Left ventricle myocardium superior (tissue), 1 donor: ENCODE measurements around the gene MUC4. TPM values are rescaled to one million over a fixed set of nuclear protein-coding genes. Genes with fewer than 3 reads are reported as not detected.
"Not testable (repeated sequence)": the region's sequence is repeated elsewhere in the genome, so short reads cannot be mapped to it uniquely, and the experiment has no call there.

Source experiments
- ATAC-seq: fragments of 200-7000 bp; cut with Tn5 transposase; one replicate; pipeline ENCODE4 v1.9.1; 2020; ENCODE audit warnings: mild to moderate bottlenecking, moderate library complexity
- DNase-seq: peaks from one replicate; pipeline ENCODE4 v3.0.0-alpha.2; 2020
- intact Hi-C: fragments of 100-400 bp; cut with micrococcal nuclease; formaldehyde crosslinking; loops from one replicate; pipeline ENCODE4 v1.11.0; 2022
- total RNA-seq: library from RNA; stranded (reverse); fragmentation: NEBNext Ultra II Directional; extraction: Animal tissue kit (Norgen Biotek cat#: 25700); gene quantifications from one replicate; pipeline ENCODE4 v1.2.1, GENCODE V29; 2021
- donor health status: DM: no; HTN: yes; CAD: no; lungs with severe emphysema.

Gene MUC4
- total RNA-seq, 1 donor from 2014 or later = not detected

DNA sequence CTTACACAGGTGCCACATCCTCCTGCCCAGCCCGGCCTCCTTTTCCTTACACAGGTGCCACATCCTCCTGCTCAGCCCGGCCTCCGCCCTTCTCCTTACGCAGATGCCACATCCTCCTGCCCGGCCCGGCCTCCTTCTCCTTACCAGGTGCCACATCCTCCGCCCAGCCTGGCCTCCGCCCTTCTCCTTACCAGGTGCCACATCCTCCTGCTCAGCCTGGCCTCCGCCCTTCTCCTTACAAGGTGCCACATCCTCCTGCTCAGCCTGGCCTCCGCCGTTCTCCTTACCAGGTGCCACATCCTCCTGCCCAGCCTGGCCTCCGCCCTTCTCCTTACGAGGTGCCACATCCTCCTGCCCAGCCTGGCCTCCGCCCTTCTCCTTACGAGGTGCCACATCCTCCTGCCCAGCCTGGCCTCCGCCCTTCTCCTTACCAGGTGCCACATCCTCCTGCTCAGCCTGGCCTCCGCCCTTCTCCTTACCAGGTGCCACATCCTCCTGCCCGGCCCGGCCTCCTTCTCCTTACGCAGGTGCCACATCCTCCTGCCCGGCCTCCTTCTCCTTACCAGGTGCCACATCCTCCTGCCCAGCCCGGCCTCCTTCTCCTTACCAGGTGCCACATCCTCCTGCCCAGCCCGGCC is 4.7 kb upstream of the MUC4 start:
- ATAC-seq, intact Hi-C loops, DNase-seq: not testable (repeated sequence)

GRCh38 chr3:195815169-195815771 is 3.5 kb upstream of the MUC4 start:
- DNase-seq (no peak), ATAC-seq (no peak)
- intact Hi-C loops = no loop called here

DNA sequence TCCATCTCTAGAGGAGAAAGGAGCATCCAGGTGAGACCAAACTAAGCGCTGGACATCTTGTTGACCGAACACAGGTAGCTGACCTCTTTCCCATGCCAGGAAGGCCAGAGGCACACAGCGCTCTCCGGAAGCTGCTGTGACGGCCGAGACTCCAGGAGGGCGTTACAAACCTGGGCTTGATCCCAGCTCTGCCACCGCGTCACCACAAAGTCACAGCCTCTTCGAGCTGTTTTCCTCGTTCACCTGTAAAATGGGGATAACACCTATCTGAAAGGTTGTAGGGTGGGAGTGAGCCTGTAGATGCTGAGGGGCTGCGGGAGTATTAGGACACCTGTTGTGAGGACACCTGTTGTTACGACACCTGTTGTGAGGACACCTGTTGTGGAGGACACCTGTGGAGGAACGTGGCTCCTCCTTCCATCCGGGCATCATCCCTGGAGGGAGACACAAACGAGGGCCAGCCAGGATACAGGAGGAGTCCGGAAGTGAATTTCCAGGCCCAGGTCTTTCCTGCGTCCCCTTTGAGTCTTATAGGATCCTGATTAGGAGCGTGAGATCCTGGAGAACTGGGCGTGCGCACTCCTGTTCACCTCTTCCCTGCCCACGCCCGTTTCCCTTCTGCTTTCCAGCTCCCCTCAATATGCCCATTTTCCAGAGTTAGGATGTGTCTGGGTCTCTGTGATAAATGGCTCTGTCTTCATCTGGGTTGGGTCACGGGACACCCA is 2.3 kb upstream of the MUC4 start:
- intact Hi-C loops = no loop called here
- no peak for ATAC-seq
- no peak for DNase-seq

GRCh38 chr3:195812366-195812765 is 637 bp upstream of the MUC4 start:
- DNase-seq (no peak), ATAC-seq (no peak)
- intact Hi-C loops = no loop called here

DNA sequence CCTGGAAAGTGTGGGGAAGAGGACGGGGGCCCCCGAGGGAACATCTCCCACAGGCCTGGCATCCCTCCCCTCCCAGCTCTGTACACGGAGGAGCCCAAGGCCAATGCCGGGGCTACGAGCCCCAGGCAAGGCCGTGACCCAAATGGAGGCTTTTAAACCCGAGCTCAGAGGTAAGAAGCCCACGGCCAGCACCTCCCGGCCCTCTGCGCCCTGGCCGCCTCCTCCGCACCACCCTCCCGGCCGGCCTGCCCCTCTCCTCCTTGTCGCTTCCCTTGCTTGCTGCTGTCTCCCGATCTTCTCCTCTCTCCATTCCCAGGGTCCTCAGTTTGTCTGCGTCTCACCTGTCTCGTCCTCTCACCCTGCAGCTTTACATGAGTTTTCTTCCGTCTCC is 1.3 kb downstream of the MUC4 start:
- ATAC-seq = no peak
- intact Hi-C loops = no loop called here
- no peak for DNase-seq

DNA sequence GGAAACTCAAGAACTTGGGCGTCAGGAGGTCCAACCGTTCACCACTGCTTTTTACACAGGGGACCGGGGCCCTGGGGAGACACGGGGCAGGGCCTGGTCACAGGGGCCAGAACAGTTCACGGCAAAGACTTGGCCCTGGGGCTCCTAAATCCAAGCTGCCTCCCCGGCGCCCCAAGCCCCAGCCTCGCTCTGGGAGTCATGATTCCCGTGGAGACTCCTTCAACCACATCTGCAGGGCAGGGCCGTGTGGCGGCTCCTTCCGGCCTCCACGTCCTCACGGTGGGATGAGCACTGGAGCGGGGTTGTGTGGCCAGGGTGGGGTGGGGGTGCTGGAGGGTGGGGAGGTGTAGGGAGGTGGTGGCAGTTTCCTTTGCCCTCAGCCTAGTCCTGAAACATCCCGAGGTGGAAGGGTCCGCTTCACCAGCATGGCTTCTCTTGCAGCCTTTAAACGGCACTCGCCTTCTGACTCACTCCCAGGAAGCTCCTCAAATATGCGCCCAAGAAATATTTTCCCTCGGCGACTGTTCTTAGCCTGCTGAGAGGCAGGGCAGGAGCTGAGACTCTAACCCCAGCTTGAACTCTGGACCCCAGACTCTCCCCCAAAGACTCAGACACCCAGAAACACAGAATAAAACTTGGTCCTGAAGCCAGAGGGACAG is 1.8 kb downstream of the MUC4 start:
- intact Hi-C loops = no loop called here
- DNase-seq = no peak
- ATAC-seq = no peak

DNA sequence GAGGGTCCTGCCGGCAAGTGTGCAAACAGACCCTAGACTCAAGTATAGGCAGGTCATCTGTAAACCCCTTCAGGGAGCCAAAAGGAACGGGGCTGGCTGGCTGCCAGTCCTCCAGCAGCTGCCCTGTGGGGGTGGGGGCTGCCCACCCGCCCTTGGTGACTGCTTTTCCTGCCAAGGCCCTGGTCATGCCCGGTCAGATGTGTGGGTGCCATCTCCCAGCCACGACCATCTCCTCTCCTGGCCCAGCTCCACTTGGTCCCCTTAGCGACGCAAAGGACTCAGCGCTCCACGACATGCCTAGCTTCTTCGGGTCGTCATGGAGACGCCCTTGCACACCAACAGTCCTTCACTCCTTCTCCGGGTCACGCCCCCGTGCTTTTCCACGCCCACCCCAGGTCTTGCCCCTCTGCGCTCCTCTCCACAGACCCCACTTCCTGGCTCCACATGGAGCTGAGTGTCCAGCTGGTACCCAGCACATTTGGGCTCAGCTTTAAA is 2.4 kb downstream of the MUC4 start:
- ATAC-seq = no peak
- intact Hi-C loops = no loop called here
- no peak for DNase-seq

DNA sequence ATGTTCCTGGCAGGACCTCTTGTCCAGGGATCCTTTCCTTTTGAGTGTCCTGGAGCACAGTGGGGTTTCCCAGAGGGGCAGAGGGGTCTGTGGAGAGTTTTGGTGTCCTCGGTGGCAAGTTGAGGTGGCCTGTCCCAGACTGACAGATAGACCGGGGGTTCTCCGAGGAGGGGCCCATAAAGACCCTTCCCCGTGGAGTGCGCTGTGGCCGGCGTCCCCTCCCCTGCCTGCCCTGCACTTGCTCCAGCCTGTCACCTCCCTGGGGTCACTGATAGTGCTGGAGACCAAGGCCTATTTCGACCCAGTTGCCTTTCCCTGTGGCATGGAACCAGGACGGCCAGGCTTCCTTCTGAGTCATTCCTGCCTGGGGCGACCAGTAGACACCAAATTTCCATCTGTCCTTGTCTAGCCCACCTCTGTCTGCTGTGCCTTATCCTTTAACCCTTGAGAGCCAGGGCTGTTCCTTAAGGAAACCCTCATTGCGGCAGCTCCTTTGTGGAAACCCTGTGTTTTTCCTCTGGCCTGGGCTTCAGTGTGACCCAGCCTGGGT is 2.9 kb downstream of the MUC4 start:
- intact Hi-C loops = no loop called here
- DNase-seq = no peak
- no peak for ATAC-seq

DNA sequence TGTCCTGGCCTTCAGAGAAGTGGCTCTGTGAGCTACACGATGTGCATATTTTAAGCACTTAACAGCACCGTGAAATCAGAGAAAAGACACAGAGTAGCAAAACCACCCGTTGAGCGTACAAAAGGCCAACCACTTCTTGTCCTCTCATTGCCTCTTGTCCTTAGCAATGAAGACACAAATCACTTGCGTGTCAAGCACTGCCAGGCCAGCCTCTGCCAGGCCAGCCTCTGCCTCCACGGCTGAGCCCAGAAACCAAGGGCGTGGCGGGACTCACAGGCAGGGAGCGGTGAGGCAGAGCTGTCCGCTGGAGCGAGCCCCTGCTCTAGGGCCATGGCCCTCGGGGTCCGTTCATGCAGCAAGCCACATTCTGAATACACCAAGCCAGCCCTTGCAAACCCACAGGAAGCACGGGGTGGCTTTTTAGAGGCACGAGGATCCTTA is 4.0 kb downstream of the MUC4 start:
- DNase-seq (no peak), ATAC-seq (no peak)
- intact Hi-C loops = no loop called here

- intact Hi-C loops = no loop called here
- ATAC-seq (no peak), DNase-seq (no peak)
These were observed 4.9 kb downstream of the MUC4 start for GRCh38 chr3:195806916-195807231.

DNA sequence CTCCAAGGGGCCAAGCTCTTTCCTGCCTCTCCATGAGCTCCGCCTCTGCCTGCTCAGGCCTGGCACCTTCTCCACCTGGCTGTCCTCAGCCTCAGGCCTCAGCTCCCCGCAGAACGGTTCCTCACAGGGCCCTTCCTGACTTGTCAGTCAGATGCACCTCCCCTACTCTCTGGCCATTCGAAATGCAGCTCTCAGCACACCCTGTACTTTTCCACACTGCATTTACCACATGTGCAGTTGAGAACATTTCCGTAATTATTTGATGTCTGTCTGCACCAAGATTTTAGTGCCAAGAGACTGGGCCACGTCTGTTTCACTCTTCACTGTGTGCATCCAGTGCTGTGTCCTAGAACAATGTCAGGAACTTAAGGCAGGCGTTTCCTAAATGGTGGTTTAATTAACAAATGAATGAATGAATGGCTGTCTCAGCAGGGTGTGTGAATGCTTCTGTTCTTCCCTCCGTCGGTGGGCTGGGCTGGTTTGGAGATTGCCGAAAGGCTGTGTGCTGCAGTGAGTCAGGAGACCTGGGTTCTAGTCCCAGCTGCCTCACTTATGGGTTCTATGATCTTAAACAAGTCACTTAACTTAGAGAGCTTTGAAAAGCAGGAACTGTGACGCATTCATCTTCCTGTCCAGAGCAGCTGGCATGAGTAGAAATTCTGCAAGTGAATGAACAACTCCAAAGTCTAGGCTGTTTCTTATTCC is 5.4 kb downstream of the MUC4 start:
- intact Hi-C loops = no loop called here
- no peak for DNase-seq
- peak; percentile 35 for ATAC-seq

GRCh38 chr3:195805588-195805987 is 6.1 kb downstream of the MUC4 start:
- intact Hi-C loops, ATAC-seq, DNase-seq: not testable (repeated sequence)

GRCh38 chr3:195805181-195805580 is 6.5 kb downstream of the MUC4 start:
- no peak for DNase-seq
- no peak for ATAC-seq
- intact Hi-C loops = no loop called here

GRCh38 chr3:195803289-195803908 is 8.3 kb downstream of the MUC4 start:
- DNase-seq (no peak), ATAC-seq (peak; percentile 52)
- intact Hi-C loops = no loop called here

DNA sequence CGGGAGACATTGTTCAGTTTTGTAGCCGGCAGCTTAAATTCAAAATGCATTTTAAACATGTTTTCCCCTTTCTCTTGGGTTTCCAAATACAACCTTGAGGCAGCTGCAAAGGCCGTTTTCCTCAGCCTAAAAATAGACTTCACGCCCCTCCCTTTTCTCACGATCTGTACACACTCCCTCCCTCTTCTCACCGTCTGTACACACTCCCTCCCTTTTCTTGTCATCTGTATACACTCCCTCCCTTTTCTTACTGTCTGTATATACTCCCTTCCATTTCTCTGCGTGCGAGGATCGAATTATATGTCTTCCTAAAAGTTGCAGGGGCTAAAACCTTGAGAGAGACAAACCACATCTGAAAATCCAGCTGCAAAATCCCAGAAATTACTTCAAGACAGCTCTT is 8.9 kb downstream of the MUC4 start:
- intact Hi-C loops = no loop called here
- no peak for DNase-seq
- ATAC-seq = peak; percentile 49

GRCh38 chr3:195802261-195802701 is 9.4 kb downstream of the MUC4 start:
- DNase-seq = no peak
- intact Hi-C loops = no loop called here
- no peak for ATAC-seq

GRCh38 chr3:195801251-195802183 is 10.2 kb downstream of the MUC4 start:
- ATAC-seq = no peak
- intact Hi-C loops = no loop called here
- DNase-seq = no peak

- DNase-seq (no peak), ATAC-seq (no peak)
- intact Hi-C loops = no loop called here
These were observed 11.5 kb downstream of the MUC4 start for GRCh38 chr3:195800240-195800639.
